HG02970 (cell line): Measurements from ENCODE around the gene CHST11.

Experiments used
- ATAC-seq: cut with Tn5 transposase; IDR thresholded peaks from one replicate; pipeline ENCODE4 v1.9.1; 2021; ENCODE audit warnings: mild to moderate bottlenecking, moderate library complexity, moderate number of reproducible peaks; ENCODE audit not compliant: unreplicated experiment, low FRiP score

CHST11 gene

GRCh38 chr12:104680070-104680469, 223.3 kb downstream of the CHST11 start:
- no peak for ATAC-seq

- no peak for ATAC-seq
Measured at GRCh38 chr12:104680491-104680890, 223.7 kb downstream of the CHST11 start.

GRCh38 chr12:104681012-104681690, 224.4 kb downstream of the CHST11 start:
- no peak for ATAC-seq

- no peak for ATAC-seq
Measured at GRCh38 chr12:104682790-104683279, 226.1 kb downstream of the CHST11 start.

GRCh38 chr12:104683831-104684503, 227.2 kb downstream of the CHST11 start:
- no peak for ATAC-seq

DNA sequence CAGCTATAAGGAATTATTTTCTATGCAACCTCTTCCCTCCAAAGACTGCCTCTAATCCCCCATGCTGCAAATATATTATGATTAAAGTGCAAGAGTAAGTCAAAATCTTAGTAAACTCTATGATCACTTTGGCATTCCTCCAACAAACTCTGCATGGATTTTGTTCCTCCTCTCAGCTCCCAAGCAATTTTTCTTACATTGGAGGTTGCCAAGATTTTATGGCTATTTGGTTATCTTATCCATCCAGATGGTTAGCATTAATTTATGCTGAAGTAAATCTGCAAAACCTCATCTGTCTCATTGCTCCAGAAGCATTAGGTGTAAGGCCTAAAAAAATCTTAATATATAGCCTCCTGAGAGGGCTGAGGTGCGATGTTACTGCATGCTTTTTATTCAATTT, 228.1 kb downstream of the CHST11 start:
- no peak for ATAC-seq

GRCh38 chr12:104685366-104685765, 228.6 kb downstream of the CHST11 start:
- ATAC-seq: no peak

GRCh38 chr12:104686196-104686595, 229.4 kb downstream of the CHST11 start:
- no peak for ATAC-seq

GRCh38 chr12:104687823-104688573, 231.2 kb downstream of the CHST11 start:
- no peak for ATAC-seq

DNA sequence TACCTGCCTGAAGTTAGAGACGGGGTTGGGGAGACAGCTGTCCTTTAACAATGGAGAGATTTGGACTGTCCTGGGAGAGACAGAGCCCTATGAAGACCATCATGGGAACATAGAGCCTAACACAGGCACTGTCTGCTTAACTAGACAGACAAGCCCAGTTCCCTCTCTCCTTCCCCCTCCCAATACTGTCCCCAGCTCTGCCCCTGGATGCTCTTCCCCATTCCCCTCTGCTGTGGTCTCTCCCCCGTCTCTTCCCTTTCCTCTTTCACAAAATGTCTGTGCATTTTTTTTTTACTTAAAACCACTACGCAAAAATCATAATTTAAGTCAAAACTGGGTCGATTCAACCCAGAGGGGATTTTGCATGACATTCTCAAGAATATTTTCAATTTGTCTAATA, 232.9 kb downstream of the CHST11 start:
- no peak for ATAC-seq

DNA sequence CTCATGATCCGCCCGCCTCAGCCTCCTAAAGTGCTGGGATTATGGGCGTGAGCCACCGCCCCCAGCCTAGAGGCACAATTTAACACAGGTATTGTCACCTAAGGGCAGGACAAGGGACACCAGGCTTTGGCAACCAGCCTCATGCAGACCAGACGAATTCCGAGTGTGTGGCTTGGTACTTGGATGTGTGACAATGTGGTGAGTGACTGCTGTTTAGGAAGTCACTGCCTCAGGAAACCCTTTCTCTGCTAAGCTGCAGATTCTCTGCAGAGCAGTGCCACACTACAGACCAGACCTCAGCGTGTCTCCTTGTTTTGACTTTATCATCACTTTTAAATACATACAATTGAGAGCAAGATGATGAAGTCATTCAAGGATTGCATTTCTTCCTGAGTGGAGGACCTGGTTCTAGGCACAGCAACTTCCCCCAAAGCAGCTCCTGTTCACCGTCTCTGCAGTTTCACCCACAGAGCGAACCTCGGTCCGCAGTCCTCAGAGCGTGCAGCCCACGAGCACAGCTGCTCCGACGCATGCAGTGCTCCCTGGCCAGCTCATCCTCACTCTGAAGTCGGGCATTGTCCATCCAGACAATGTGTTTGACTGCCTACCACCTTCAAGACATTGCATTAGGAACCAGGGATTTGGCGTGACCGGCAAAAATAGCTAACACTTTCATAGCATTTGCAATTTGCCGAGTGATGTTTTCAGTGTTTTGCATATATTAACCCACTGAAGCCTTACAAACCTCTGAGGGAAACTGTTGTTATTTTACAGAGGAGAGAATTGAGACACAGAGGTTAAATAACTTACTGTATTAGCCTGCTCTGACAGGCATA, 235.2 kb downstream of the CHST11 start:
- no peak for ATAC-seq

- ATAC-seq: no peak
Measured at GRCh38 chr12:104692557-104693218, 235.9 kb downstream of the CHST11 start.

DNA sequence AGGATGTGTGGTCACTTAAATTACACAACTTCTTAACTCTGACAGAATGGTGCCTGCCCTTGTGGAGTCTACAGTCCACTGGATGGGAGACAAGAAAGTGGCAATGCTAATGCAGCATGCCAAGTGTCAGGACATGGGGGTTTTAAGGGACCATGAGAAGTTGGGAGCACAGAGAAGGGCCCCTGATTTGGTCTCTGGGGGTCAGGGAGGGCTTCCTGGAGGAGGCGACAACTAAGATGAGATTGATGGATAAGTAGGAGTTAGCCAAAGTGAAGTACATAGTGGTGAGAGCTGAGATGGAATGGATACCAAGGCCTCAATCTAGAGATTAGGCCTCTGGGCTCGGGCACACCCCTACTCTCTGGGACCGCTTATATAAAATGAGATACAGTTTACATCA, 236.7 kb downstream of the CHST11 start:
- ATAC-seq: no peak

DNA sequence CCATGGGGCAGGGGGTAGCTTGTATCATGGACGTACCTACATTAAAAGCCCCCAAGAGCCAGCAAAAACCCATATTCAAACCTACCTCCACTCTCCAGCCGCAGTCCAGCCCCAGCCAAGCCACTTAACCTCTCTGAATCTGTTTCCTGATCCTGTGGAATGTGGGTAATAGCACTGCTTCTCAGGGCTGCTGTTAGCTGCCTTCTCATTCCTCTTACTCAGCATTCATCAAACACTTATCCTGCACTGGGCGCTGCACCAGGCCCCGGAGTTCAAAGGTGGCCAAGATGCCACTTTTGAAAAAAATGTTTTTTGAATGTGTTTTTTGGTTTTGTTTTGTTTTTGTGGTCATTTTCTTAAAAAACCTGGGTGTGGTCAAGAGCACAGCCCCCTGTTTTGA, 237.4 kb downstream of the CHST11 start:
- no peak for ATAC-seq

DNA sequence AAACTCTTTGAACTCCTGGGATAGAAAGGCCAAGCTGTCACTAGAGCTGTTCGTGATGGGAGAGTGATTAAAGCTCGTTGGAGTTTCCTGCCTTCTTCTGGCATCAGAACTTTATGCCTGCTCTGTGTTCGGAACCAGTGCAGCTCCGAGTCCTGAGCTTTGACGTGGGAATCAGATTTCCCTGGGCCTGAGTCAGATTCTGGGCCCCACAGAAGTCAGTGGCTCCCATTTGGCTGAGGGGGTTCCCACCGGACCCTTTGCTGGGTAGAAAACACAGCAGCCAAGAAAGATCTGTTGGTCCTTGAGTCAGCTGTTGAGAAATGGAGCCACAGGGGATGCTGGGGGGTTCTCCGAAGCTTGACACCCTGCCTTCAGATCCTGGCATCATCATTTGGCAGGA, 238.0 kb downstream of the CHST11 start:
- no peak for ATAC-seq

- ATAC-seq: no peak
Measured at GRCh38 chr12:104695453-104696148, 238.9 kb downstream of the CHST11 start.

DNA sequence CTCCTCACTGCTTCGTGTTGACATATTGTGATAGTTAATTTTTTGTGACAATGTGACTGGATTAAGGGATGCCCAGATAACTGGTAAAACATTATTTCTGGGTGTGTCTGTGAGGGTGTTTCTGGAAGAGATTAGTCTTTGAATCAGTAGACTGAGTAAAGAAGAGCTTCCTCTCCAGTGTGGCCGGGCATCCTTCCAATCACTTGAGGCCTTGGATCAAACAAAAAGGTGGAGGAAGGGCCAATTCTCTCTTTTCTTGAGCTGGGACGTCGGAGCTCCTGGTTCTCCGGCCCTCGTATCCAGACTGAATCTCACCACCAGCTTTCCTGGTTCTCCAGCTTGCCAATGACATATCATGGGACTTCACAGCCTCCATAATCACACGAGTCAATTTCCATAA, 240.4 kb downstream of the CHST11 start:
- no peak for ATAC-seq

- no peak for ATAC-seq
Measured at GRCh38 chr12:104698871-104699270, 242.1 kb downstream of the CHST11 start.

DNA sequence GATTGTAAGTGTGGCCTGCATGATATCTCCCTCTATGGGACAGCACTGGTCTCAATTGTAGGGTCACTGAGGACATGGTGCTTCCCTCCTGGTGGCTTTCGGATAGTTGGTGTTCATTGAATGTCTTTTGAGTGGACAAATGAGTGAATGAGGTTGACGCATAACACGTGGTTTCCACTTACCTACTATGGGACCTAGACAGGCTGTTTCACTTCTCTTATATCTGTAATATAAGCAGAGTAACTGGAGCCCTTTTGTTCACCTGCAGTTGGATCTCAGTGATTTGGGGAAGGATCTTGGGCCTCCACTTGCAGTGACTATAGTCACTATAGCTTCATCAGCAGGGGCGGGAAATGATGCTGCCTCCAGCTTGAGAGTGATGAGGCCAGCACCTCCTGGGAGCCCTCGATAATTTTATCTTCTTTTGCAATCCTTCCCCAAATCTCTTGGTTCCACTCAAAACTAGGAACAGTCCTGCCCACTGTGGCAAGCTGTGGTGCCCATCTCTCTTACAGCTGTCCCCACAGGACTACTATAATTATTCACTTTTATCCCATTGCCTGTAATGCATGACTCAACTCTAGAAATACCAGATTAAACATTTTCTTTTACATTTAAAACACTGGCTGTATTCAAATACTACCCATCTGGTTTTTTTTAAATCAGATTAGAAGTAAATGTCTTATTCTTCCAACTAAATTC, 242.9 kb downstream of the CHST11 start:
- no peak for ATAC-seq
